ENCODE measurements around the gene PTPRG. TPM values are rescaled to one million over a fixed set of nuclear protein-coding genes. Genes with fewer than 3 reads are reported as not detected.

Gene PTPRG
- total and polyA plus RNA-seq, 2 of the 13 experiments (the other 11 are each of a cell fraction or from before 2014, with no cell fraction given): 8.0 to 25.3 TPM

- no peak overlapping the region for H2AFZ ChIP-seq (ENCODE audit: low read length)
- H3K4me3 ChIP-seq (replicated peaks in 1 of 3; ENCODE audit: insufficient read depth in 1 of 3, low read depth in 2 of 3, low read length in 3 of 3): no peak overlapping the region
- FAIRE-seq (no peak), ATAC-seq (no peak), DNase-seq (ENCODE audit: low spot score) (no peak)
- H3K27ac ChIP-seq (ENCODE audit: extremely low read length, insufficient read depth, low read length): no peak overlapping the region
- H3K27me3 ChIP-seq (ENCODE audit: control insufficient read depth in 1 of 2, insufficient read depth in 2 of 2, low read length in 2 of 2): no peaks in the 10 kb centered on the region
- whole genome bisulfite sequencing (ENCODE audit: low lambda C conversion rate): 77% methylated on average over 5 of the region's 5 CpGs
- no peak overlapping the region for H3K4me2 ChIP-seq (ENCODE audit: low read depth, low read length)
- no peaks in the 10 kb centered on the region; the same call in 1 of the 2 replicates for H4K20me1 ChIP-seq (ENCODE audit: insufficient read depth, low read length)
- no TSS peak for BruUV-seq (replicated peaks)
- H3K4me1 ChIP-seq (ENCODE audit: insufficient read depth, low read length): no peaks in the 10 kb centered on the region
- in situ Hi-C loops (cut with HindIII; ENCODE audit: extremely low pct_ligation_motif_present, low pct_unique_long_range_greater_than_20kb): no loop called here
- no peak for TF ChIP-seq ATF6 (CRISPR knock-in tag; conservative IDR thresholded peaks at IDR 0.05)
- no peak for TF ChIP-seq PATZ1 (CRISPR knock-in tag; IDR thresholded peaks at IDR 0.05)
- TF ChIP-seq ZNF788 (CRISPR knock-in tag; IDR thresholded peaks at IDR 0.05; ENCODE audit: borderline replicate concordance): no peak
- TF ChIP-seq ZNF746 (CRISPR knock-in tag; IDR thresholded peaks at IDR 0.05): no peak
- TF ChIP-seq ZNF777 (CRISPR knock-in tag; IDR thresholded peaks at IDR 0.05): no peak
- TF ChIP-seq HMGA1 (CRISPR knock-in tag; conservative IDR thresholded peaks at IDR 0.05): no peak
- no peak for TF ChIP-seq NCOA5 (CRISPR knock-in tag; IDR thresholded peaks at IDR 0.05)
- no peak for TF ChIP-seq ZC3H13 (CRISPR knock-in tag; IDR thresholded peaks at IDR 0.05)
- CTCF ChIA-PET (ENCODE audit: low intra/inter-chr PET ratio, low total read pairs): no interaction called here
- no peak overlapping the region for H3K9ac ChIP-seq (ENCODE audit: insufficient read depth, low read depth, low read length)
- no peaks in the 10 kb centered on the region for H3K79me2 ChIP-seq (ENCODE audit: insufficient read depth, low read length)
- no peaks in the 10 kb centered on the region for H3K9me3 ChIP-seq (ENCODE audit: low read length)
- H3K36me3 ChIP-seq (replicated peaks in 1 of 2; ENCODE audit: control insufficient read depth in 1 of 2, insufficient read depth in 2 of 2, low read length in 2 of 2): no peaks in the 10 kb centered on the region
- POLR2A ChIA-PET: no interaction called here
- intact Hi-C loops (cut with micrococcal nuclease; ENCODE audit: unreplicated experiment): no loop called here
Measured at GRCh38 chr3:62044874-62045411, 483.6 kb downstream of the PTPRG start.

All from HepG2 (cell line).